HEK293T (cell line): Measurements from ENCODE around the gene STN1.

Source experiments
- FOXK2 ChIP-seq: fragments of 450-650 bp; IDR thresholded peaks from 2 replicates; pipeline ENCODE4 v1.6.1; 2016; ENCODE audit warnings: mild to moderate bottlenecking
- SUZ12 ChIP-seq: fragments of 450-650 bp; IDR thresholded peaks from 2 replicates; pipeline ENCODE4 v1.6.1; 2016; ENCODE audit warnings: mild to moderate bottlenecking
- ZNF384 ChIP-seq: fragments of 450-650 bp; IDR thresholded peaks from 2 replicates; pipeline ENCODE4 v1.6.1; 2016

GRCh38 chr10:103939522-103939921 lies 21.5 kb upstream of the STN1 start:
- TF ChIP-seq ZNF384 (no peak), FOXK2 (no peak), SUZ12 (no peak)
